Stimulated activated CD4-positive, alpha-beta T cell treated with anti-CD3 and anti-CD28 coated beads, TNF-alpha, amount 100 ng/mL, for 24 hours (primary cell): ENCODE results near the gene PMS1.
"Not testable (repeated sequence)": the region's sequence is repeated elsewhere in the genome, so short reads cannot be mapped to it uniquely, and the experiment has no call there.

ENCODE experiments used
- DNase-seq, 3 experiments: peaks; one replicate each; pipeline ENCODE4 v3.0.0-alpha.2; 2020; ENCODE audit warnings: low read depth in 3 of 3

Gene PMS1

DNA sequence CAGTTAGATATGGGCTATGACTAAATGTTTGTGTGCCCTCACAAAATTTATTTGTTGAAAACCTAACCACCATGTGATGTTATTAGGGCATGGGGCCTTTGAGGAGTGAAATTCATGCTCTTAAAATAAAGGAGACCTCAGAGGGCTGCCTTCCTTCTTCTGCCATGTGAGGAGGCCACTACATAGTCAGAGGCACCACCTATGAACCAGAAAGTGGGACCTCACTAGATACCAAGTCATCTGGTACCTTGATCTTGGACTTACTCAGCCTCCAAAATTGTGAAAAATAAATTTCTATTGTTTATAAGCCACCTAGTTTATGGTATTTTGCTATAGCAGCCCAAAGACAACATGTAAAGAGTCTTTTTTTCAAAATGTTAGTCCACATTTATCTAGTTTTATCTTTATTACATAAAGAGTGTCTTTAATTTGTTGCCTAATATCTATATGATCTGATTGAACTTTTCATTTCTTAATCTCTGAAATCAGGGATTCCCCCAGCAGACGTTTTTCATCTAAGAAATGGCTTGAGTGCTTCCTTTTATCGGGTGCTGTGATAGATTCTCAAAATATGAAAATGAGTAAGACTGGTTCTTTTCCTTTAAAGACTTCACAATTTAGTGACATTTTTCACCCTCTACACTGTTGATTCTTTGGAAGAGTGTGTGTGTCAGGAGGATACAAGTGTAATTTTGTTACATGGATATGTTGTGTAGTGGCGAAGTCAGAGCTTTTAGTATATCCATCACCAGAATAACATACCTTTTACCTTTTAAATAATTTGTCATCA is 34.2 kb downstream of the PMS1 start:
- DNase-seq = no peak

DNA sequence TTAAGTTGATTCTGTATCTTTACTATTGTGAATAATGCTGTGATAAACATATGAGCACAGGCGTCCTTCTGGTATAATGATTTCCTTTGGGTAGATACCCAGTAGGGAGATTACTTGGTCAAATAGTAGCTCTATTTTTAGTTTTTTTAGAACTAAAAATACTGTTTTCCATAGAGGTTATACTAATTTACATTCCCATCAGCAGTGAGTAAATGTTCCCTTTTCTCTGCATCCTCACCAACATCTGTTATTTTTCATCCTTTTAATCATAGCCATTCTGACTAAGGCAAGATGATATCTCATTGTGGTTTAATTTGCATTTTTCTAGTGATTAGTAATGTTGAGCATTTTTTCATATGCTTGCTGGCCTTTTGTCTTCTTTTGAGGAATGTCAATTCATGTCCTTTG is 35.1 kb downstream of the PMS1 start:
- no peak for DNase-seq

DNA sequence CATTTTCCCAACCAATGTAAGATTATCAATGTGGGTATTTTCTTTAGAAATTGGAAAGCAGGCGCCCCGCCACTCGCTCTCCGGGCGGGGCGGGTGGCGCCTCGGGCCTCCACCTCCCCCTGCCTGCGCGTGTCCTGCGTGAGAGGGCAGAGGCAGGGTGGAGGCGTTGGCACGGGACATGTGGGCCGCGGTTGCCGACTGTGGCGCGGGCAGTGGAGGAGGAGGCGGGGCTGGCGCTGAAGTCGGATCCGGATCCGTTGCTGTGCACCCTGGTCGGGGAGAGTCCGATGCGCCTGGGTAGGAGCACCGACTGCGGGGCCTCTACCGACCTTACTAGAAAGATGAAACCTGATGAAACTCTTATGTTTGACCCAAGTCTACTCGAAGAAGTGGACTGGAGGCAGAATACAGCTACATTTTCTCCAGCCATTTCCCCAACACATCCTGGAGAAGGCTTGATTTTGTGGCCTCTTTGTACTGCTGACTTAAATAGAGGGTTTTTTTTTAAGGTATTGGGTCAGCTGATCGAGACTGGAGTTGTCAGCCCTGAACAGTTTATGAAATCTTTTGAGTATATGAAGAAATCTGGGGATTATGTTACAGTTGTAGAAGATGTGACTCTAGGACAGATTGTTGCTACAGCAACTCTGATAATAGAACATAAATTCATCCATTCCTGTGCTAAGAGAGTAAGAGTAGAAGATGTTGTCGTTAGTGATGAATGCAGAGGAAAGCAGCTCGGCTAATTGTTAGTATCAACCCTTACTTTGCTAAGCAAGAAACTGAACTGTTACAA is 37.9 kb downstream of the PMS1 start:
- no peak for DNase-seq

DNA sequence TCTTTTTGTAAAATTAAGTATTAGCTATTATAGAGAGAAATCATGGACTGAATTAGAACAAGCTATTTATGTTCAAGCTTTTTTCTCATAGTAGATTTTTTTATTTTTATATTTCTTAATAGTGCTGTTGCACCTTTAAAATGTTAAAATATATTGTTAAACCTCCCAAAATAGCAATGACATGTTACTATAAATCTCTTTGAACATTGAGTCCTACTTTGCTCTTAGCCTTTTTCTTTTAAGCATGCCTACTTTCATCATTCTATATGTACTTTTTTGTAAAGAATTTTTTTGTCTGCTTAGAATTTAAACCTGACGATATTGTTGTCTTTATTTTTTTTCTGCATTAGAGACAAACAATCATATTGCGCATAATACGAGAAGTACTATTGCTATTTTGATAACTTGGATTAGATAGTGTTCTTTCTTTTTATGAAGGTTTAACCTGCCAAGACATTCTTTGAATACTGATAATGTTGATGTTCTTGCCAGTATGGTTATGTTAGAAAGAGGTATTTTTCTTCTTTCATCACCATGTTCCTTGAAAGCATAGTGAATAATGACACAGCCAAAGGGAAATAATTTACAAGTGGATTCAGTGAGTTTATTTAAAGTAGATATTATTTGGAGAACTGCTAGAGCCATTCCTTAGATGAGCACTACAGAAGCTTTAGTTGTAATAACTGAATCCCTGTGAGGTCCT is 40.6 kb downstream of the PMS1 start:
- DNase-seq = no peak

DNA sequence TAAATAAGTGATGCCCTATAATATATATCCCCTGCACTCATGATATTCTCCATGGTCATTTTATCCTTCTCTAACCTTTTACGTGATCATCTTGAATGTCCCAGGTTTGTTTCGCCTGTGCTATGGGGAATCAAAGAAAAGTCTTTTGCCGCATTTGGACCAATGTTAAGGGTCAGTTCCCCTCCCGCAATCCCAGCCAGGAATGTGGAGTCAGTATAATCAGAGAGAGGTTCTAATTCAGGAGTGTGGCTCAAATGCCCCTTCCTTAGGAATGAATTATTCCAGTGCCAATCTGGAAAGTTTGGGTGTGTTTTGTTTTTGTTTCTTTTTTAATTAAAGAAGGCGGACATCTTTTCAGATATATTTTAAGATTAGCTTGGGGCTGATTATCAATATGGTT is 41.8 kb downstream of the PMS1 start:
- DNase-seq = no peak

DNA sequence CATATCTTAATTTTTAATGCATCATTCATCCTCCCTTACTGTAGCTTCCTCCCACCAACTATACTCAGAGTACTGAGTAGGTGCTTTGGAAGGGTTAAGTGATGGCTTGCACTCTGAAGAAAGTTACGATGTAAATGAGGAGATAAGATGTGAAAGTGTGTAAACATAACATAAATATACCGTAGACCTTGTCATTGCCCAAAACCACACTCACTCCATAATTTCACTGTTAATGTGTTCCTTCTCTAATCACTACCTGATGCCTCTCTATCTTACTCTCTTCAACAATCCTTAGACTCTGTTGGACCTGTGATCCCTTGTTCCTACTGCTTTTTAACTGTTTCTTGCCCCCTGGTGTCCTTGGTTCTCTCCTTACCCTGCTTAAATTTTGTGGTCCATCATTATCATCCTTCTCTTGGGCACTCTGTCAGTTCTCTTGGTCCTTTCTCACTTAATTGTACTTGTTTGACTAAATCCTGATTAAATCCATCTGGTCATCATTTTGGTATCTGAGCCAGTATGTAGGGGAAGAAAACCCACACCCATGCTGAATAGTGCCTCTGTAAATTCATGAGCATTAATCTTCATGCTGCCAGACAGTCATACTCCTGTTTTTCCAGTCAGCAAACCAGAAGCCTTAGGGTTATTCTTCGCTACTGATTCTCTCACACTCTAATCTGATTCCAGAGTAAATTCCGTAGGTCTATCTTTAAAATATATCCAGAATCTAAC is 45.0 kb downstream of the PMS1 start:
- DNase-seq = no peak

DNA sequence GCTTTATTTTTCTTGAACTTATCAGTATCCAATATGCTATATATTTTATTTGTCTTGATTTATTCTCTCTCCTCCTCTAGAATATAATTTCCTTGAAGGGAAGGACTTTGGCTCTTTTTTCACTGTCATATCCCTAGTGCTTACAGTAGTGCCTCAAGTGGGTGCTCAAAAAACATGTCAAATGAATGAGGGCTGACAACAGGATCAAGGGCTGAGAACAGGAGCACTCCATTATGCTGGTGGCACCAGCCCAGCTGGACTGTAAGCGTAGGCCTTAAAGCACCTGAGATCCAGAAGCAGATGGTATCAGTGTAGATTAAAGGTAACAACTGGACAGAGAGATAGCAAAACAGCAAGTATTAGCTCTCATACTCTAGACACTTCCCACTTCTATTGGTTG is 46.3 kb downstream of the PMS1 start:
- DNase-seq = no peak

DNA sequence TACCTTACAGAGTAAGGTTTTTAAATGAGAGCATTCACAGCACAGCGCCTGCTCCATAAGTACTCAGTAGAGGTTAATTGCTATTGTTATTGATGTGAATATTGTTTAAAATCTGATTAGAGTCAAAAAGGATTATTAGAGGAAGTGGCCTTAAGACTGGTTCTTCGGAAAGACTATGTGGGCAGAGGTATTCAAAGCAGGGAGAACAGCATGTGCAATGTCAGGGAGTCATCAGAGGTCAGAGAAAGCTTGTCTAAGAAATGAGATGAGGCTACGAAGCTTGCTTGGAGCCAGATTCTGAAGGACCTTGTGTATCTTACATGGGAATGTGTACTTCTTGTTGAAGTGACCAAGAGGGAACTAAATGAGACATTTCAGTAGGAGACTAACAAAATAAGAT is 49.8 kb downstream of the PMS1 start:
- DNase-seq = no peak

DNA sequence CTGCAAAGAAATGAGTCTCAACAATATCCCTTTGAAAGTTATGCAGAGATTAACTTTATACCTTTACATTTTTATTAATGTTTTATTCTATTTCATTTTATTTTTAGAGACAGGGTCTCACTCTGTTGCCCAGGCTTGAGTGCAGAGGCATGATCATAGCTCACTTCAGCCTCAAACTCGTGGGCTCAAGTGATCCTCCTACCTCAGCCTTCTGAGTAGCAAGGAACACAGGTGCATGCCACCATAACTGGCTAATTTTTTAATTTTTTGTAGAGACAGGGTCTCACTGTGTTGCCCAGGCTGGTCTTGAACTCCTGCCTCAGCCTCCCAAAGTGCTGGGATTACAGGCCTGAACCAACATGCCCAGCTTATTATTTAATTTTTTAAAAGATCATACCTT is 50.4 kb downstream of the PMS1 start:
- not testable (repeated sequence) for DNase-seq

DNA sequence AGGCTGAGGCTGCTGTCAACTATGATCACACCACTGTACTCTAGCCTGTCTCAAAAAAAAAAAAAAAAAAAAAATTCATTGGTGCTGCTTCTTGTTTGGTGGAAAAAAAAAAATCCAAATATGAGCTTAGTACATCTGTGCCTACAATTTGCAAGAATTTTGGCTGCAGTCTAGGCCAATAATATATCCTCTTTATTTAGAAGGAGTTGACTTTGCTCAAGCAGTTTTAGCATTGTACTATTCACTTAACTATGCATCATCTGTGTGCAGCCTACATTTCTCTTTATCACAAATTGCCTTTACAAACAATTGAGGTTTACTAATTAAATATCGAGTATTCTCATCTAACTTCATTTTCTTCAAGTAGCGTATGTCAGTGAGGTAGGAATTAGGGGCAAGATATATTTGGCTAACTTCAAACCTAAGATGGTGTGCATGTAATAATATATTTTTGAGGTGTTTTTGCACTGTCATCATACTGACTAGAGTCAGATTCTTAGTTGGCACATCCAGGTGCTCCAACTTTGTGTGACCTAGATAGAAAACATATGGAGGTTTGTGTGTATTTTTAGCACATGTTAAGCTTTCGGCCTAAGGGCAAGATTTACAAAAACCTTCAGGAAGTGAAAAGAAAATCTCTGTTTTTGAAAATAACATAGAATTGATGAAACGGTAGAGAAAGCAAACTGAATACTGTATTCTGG is 51.8 kb downstream of the PMS1 start:
- DNase-seq = no peak

DNA sequence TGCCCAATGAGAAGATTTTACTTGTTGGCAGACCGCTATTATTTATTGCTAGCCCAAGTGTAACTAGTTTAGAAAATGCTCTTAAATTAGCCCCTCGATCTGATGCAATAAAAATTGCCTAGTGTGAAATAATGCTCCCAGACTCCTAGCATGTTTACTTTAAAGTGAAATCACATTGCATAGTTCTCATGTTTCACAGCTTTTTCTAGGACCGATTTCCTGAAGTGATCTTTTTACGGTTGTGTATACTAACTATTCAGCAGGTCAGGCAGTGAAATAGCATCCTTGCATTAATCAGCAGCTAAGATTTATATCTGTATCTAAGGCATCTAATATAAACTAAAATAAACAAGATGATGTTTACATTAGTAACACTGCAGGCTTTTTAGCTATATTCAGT is 52.4 kb downstream of the PMS1 start:
- DNase-seq = no peak

DNA sequence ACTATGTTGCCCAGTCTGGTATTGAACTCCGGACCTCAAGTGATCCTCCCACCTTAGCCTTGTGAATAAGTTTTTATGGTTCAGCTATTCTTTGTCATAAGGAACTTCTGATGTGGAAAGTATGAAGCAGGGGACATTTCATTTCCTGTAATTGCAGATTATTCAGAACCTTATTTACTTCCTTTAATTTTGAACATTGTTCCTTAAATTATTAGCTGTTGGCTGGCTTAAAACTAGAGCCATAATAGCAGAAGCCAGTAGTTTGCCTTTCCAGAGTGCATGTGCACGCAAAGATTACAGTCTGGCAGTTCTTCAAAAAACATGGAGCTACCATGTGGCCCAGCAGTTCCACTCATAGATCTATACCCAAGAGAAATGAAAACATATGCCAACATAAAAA is 53.1 kb downstream of the PMS1 start:
- no peak for DNase-seq

DNA sequence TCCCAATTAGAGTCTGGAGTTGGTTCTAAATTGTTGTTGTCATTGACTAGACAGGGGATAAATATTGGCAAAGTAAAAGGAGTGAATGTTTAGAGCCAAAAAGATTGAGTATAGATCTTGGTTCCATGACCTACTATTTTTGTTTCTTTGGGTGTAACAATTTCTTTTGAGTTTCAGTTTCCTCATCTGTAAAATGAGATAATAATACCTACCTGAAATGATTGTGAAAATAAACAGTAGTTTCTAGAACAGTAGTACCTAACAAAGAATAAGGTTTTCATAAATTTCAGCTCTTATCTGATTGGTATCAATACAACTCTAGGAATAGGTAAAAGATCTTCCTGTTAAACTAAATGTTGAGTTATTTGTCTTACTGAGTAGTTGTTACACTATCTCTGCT is 56.8 kb downstream of the PMS1 start:
- no peak for DNase-seq

DNA sequence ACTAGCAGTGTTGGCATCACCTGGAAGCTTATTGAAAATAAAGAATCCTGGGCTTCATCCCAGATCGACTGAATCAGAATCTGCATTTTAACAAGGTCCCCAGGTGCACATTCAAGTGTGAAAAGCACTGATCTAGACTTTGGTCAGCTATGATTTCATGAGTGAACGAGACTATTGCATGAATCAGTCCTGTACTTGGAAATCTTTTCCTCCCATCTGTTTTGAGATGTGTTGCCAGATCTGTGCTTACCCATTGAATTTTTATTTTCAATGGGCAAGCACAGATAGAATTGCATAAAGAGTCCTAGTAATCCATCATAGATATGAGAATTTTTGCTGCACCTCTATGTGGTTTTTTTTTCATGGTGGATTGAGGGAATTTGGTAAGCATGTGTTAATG is 64.0 kb downstream of the PMS1 start:
- DNase-seq = no peak

DNA sequence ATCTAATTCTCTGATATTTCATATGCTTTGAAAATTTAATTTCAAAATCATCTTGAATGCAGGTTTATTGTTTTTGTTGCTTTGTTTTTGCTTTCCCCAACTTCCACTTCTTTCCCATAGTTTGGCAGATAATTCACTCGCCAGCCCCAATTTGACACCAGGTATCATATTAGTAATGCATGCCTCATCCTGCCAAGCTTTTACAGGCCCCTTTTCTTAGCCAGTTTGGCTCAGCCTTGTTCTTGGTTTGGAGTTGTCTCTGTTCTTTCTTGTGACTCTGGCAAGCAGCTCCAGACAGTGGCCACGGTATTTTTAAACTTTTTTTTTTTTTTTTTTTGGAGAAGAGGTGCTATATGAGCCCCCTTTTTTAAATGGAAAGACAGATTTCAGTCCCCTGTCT is 65.3 kb downstream of the PMS1 start:
- no peak for DNase-seq

DNA sequence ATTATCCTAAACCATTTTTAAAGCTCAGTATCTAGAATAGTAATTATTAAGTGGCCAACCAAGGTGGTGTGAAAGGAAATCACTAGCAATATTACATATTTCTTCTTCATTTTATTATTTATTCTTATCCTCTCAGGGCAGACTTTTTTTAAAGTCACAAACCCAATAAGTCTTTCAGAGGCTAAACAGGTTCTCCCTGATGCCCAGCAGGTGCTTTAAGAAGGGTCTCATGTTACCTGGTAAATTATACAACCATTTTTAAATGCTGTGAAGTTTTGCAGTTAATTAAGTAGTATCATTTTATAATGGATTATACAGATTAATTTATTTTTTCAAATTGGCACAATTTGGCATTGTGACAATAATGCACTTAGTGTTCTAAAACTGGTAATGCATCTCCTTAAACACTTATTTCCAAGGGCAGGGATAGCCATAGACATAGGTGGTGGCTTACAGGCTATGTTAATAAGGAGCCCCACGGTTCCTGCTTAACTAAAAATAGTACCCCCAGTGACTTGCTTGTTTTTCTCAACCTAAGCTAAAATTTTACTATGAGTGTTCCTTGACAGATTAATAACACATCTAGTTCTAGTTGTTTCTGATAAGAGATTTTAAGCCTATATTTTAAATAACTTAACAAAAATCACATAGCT is 67.0 kb downstream of the PMS1 start:
- DNase-seq = no peak

DNA sequence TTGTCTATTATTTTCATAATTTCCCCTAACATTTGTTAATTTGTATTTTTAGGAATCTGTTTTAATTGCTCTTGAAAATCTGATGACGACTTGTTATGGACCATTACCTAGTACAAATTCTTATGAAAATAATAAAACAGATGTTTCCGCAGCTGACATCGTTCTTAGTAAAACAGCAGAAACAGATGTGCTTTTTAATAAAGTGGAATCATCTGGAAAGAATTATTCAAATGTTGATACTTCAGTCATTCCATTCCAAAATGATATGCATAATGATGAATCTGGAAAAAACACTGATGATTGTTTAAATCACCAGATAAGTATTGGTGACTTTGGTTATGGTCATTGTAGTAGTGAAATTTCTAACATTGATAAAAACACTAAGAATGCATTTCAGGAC is 69.9 kb downstream of the PMS1 start:
- DNase-seq = no peak

DNA sequence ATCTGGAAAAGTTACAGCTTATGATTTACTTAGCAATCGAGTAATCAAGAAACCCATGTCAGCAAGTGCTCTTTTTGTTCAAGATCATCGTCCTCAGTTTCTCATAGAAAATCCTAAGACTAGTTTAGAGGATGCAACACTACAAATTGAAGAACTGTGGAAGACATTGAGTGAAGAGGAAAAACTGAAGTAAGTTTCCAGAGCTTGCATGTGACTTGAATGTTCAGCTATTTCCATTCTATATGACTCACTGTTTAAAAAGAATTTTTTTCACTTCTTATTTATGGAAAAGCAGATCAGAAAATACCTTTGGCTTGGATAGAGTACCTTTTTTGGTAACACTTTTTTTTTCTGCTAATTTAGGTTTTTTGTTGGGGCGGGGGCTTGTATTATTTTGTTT is 70.7 kb downstream of the PMS1 start:
- DNase-seq = no peak

DNA sequence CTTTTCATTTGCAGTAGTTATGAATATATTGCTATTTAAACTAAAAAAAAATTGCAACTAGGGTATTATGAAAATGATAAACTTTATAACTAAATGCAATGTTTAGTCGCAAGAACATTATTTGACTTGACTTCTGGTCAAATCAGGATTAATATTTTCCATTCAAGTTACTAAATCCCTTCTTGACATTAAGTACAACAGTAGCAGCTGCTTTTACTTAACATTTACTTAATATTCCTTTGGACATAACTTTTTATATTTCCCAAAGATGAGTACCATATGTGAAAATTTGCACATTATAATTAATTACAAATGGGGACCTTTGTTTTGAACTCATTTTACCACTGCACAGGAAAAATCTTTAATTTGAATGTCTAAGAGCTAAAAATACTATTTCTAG is 74.0 kb downstream of the PMS1 start:
- DNase-seq = no peak

DNA sequence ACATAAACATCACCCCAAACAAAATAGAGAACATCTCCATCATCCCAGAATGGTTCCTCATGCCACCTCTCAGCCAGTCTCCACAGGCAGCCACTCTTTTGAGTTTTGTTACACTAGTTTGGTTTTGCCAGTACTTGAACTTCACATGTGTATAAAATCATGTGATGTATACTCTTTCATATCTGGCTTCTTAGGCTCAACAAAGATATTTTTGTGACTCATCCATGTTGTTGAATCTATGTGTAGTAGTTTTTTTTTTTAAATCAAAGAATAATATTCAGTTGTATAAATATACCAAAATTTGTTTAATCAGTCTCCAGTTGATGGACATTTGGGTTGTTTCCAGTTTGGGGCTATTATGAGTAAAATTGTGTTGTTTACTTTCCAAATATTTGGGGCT is 75.9 kb downstream of the PMS1 start:
- DNase-seq = no peak

DNA sequence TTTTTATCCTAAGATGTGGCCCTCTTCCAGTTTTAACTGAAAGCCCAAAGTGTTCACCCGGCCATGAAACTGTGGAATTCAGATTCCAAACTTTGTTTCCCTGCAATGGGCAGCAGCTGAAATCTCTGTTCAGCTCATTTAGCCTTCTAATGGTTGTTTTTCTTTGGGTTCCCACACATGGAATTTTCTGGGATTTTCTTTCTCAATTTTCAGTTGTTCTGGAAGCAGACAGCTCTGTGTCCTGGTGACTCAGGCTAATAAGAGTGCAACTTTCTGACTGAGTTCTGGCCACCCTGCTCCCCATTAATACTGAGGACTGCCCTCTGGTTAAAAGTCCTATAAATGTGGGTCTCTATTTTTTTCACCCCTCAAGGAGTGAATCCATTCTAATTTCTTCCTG is 78.5 kb downstream of the PMS1 start:
- no peak for DNase-seq
